Loucy (cell line): ENCODE measurements around the gene KLHL12.
A peak's percentile ranks its signal among the peaks of the same experiment; 100 is the strongest.

Experiments used
- H2AFZ ChIP-seq: fragments of 200-600 bp; sonication (generic); 2 replicates; pipeline ENCODE4 v1.6.0; 2016; ENCODE audit warnings: antibody characterized with exemption, mild to moderate bottlenecking, low read length, moderate library complexity
- H3F3A ChIP-seq: fragments of 200-600 bp; 2 replicates; pipeline ENCODE4 v1.6.0; 2016; ENCODE audit warnings: antibody characterized with exemption, low read depth, mild to moderate bottlenecking
- H3K27me3 ChIP-seq: fragments of 200-600 bp; sonication (generic); 2 replicates; pipeline ENCODE4 v1.6.1; 2014; ENCODE audit warnings: low read length, mild to moderate bottlenecking; ENCODE audit not compliant: insufficient read depth, poor library complexity, severe bottlenecking
- H3K36me3 ChIP-seq: fragments of 200-600 bp; sonication (generic); 2 replicates; pipeline ENCODE4 v1.6.1; 2016; ENCODE audit warnings: low read length; ENCODE audit not compliant: insufficient read depth
- H3K4me1 ChIP-seq: fragments of 200-600 bp; sonication (generic); 2 replicates; pipeline ENCODE4 v1.5.1; 2014; ENCODE audit warnings: low read length, mild to moderate bottlenecking; ENCODE audit not compliant: insufficient read depth, poor library complexity, severe bottlenecking
- H3K4me2 ChIP-seq: fragments of 200-600 bp; sonication (generic); 2 replicates; pipeline ENCODE4 v1.6.0; 2014; ENCODE audit warnings: antibody characterized with exemption, low read length, low read depth, mild to moderate bottlenecking; ENCODE audit not compliant: poor library complexity, severe bottlenecking
- H3K4me3 ChIP-seq: fragments of 200-600 bp; sonication (generic); 2 replicates; pipeline ENCODE4 v1.5.1; 2014; ENCODE audit warnings: low read length, mild to moderate bottlenecking, mixed read lengths; ENCODE audit not compliant: poor library complexity, severe bottlenecking
- H3K79me2 ChIP-seq: fragments of 200-600 bp; sonication (generic); 2 replicates; pipeline ENCODE4 v1.6.1; 2014; ENCODE audit warnings: low read length; ENCODE audit not compliant: insufficient read depth
- H3K9ac ChIP-seq: fragments of 200-600 bp; sonication (generic); 2 replicates; pipeline ENCODE4 v1.6.0; 2014; ENCODE audit warnings: mild to moderate bottlenecking, low read depth, low read length, moderate library complexity; ENCODE audit not compliant: poor library complexity, severe bottlenecking
- H3K9me2 ChIP-seq: fragments of 200-600 bp; sonication (generic); replicated peaks from 2 replicates; pipeline ENCODE4 v1.6.1; 2016; ENCODE audit warnings: low read depth, low read length, mixed read lengths
- H3K9me3 ChIP-seq: fragments of 200-600 bp; sonication (generic); 2 replicates; pipeline ENCODE4 v1.6.1; 2014; ENCODE audit warnings: mild to moderate bottlenecking, antibody characterized with exemption, low read length, low read depth; ENCODE audit not compliant: insufficient read depth
- H4K20me1 ChIP-seq: fragments of 200-600 bp; sonication (generic); 2 replicates; pipeline ENCODE4 v1.6.0; 2014; ENCODE audit warnings: antibody characterized with exemption, low read length, mild to moderate bottlenecking; ENCODE audit not compliant: insufficient read depth, poor library complexity, severe bottlenecking
- CTCF ChIP-seq: fragments of 200-600 bp; sonication (generic); conservative IDR thresholded peaks from 2 replicates; pipeline ENCODE4 v1.5.1; 2014; ENCODE audit warnings: mild to moderate bottlenecking, antibody characterized with exemption, low read length
- EZH2phosphoT487 ChIP-seq: fragments of 200-600 bp; IDR thresholded peaks from 2 replicates; pipeline ENCODE4 v1.6.1; 2018; ENCODE audit warnings: antibody characterized with exemption, mild to moderate bottlenecking, moderate library complexity, borderline replicate concordance

The KLHL12 gene

GRCh38 chr1:202957733-202958543 lies 30.9 kb upstream of the KLHL12 start, which contains the start of gene ADIPOR1:
TSS of gene ADIPOR1 (minus strand) at chr1:202958312. CDS start at chr1:202951070, 7,242 bp downstream.
- H3K4me3 ChIP-seq: peak within 1 kb of the TSS; percentile 97
- no peak for TF ChIP-seq EZH2phosphoT487
- no peak for TF ChIP-seq CTCF
- H3K27me3 ChIP-seq: no peaks in the 10 kb centered on the region
- peak within 1 kb of the TSS; percentile 97 for H2AFZ ChIP-seq
- H3K79me2 ChIP-seq: peaks cover 51% of the 10 kb centered on the region
- H3K9ac ChIP-seq: peak within 1 kb of the TSS; percentile 94
- no peaks in the 10 kb centered on the region for H3K9me3 ChIP-seq
- no peaks in the 10 kb centered on the region for H3K9me2 ChIP-seq
- H3K36me3 ChIP-seq: no peaks in the 10 kb centered on the region
- H3F3A ChIP-seq: no peaks in the 10 kb centered on the region
- peaks cover 43% of the 10 kb centered on the region for H4K20me1 ChIP-seq
- peaks cover 46% of the 10 kb centered on the region for H3K4me1 ChIP-seq
- peak within 1 kb of the TSS; percentile 79 for H3K4me2 ChIP-seq

- Histone ChIP-seq H3K4me3 (peak overlapping the region; percentile 97), H3K9ac (peak overlapping the region; percentile 94), H3F3A (no peaks in the 10 kb centered on the region), H2AFZ (no peak overlapping the region), H3K9me3 (no peaks in the 10 kb centered on the region), H3K27me3 (no peaks in the 10 kb centered on the region), H4K20me1 (peaks cover 50% of the 10 kb centered on the region), H3K4me1 (peaks cover 56% of the 10 kb centered on the region), H3K79me2 (peaks cover 61% of the 10 kb centered on the region), H3K9me2 (no peaks in the 10 kb centered on the region), H3K36me3 (no peaks in the 10 kb centered on the region), H3K4me2 (peak overlapping the region; percentile 79)
- TF ChIP-seq CTCF (no peak), EZH2phosphoT487 (no peak)
Observed at GRCh38 chr1:202956969-202957368, 29.9 kb upstream of the KLHL12 start.

GRCh38 chr1:202954057-202954745 lies 27.2 kb upstream of the KLHL12 start:
- Histone ChIP-seq H4K20me1 (peaks cover 50% of the 10 kb centered on the region), H2AFZ (no peak overlapping the region), H3K27me3 (no peaks in the 10 kb centered on the region), H3K9me2 (no peaks in the 10 kb centered on the region), H3K4me2 (peak overlapping the region; percentile 42), H3K36me3 (peaks cover 12% of the 10 kb centered on the region; the same call in 1 of the 2 replicates), H3K4me3 (peak overlapping the region; percentile 36), H3K9me3 (no peaks in the 10 kb centered on the region), H3F3A (no peaks in the 10 kb centered on the region), H3K79me2 (peaks cover 74% of the 10 kb centered on the region), H3K4me1 (peaks cover 56% of the 10 kb centered on the region), H3K9ac (no peak overlapping the region)
- TF ChIP-seq CTCF: no peak
- no peak for TF ChIP-seq EZH2phosphoT487
